PFSK-1 (cell line): ENCODE results near the gene CEP135. TPM values are rescaled to one million over a fixed set of nuclear protein-coding genes. Genes with fewer than 3 reads are reported as not detected.

Experiments used
- FOXP2 ChIP-seq: optimal IDR thresholded peaks from 2 replicates; pipeline ENCODE3; 2011; ENCODE audit warnings: borderline replicate concordance, control low read depth, inconsistent platforms; ENCODE audit not compliant: insufficient read depth; ENCODE audit errors: extremely low read length, extremely low read depth
- POLR2AphosphoS5 ChIP-seq: IDR thresholded peaks from 2 replicates; pipeline ENCODE4 v1.6.1; 2012; ENCODE audit warnings: low read depth, mild to moderate bottlenecking, control low read depth, low read length, moderate library complexity
- REST ChIP-seq, 2 experiments: IDR thresholded peaks; 2 replicates each; pipeline versions ENCODE4 v1.6.1 to v1.8.0; 2011 to 2012; ENCODE audit warnings: low read depth in 2 of 2, low read length in 2 of 2, control low read depth in 1 of 2, inconsistent platforms in 1 of 2, mild to moderate bottlenecking in 1 of 2, moderate library complexity in 1 of 2; ENCODE audit not compliant: insufficient read depth in 1 of 2
- SIN3A ChIP-seq: IDR thresholded peaks from 2 replicates; pipeline ENCODE4 v1.6.1; 2012; ENCODE audit warnings: mild to moderate bottlenecking, low read length, moderate library complexity, borderline replicate concordance; ENCODE audit not compliant: insufficient read depth
- TAF1 ChIP-seq: IDR thresholded peaks from 2 replicates; pipeline ENCODE4 v1.6.1; 2012; ENCODE audit warnings: low read length, control low read depth, borderline replicate concordance; ENCODE audit not compliant: insufficient read depth
- polyA plus RNA-seq: library from polyadenylated mRNA; unstranded; fragments of >200 nt; gene quantifications from one replicate; pipeline ENCODE4 v1.2.1, GENCODE V29; 2012; ENCODE audit warnings: low read depth, missing spikeins; ENCODE audit not compliant: insufficient read length

Gene CEP135, protein sequence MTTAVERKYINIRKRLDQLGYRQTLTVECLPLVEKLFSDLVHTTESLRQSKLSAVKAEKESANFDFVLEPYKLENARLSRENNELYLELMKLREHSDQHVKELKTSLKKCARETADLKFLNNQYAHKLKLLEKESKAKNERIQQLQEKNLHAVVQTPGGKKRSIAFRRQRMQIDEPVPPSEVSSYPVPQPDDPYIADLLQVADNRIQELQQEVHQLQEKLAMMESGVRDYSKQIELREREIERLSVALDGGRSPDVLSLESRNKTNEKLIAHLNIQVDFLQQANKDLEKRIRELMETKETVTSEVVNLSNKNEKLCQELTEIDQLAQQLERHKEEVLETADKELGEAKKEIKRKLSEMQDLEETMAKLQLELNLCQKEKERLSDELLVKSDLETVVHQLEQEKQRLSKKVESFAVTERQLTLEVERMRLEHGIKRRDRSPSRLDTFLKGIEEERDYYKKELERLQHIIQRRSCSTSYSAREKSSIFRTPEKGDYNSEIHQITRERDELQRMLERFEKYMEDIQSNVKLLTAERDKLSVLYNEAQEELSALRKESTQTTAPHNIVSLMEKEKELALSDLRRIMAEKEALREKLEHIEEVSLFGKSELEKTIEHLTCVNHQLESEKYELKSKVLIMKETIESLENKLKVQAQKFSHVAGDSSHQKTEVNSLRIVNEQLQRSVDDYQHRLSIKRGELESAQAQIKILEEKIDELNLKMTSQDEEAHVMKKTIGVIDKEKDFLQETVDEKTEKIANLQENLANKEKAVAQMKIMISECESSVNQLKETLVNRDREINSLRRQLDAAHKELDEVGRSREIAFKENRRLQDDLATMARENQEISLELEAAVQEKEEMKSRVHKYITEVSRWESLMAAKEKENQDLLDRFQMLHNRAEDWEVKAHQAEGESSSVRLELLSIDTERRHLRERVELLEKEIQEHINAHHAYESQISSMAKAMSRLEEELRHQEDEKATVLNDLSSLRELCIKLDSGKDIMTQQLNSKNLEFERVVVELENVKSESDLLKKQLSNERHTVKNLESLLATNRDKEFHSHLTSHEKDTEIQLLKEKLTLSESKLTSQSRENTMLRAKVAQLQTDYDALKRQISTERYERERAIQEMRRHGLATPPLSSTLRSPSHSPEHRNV
- polyA plus RNA-seq, result 1.5 TPM

DNA sequence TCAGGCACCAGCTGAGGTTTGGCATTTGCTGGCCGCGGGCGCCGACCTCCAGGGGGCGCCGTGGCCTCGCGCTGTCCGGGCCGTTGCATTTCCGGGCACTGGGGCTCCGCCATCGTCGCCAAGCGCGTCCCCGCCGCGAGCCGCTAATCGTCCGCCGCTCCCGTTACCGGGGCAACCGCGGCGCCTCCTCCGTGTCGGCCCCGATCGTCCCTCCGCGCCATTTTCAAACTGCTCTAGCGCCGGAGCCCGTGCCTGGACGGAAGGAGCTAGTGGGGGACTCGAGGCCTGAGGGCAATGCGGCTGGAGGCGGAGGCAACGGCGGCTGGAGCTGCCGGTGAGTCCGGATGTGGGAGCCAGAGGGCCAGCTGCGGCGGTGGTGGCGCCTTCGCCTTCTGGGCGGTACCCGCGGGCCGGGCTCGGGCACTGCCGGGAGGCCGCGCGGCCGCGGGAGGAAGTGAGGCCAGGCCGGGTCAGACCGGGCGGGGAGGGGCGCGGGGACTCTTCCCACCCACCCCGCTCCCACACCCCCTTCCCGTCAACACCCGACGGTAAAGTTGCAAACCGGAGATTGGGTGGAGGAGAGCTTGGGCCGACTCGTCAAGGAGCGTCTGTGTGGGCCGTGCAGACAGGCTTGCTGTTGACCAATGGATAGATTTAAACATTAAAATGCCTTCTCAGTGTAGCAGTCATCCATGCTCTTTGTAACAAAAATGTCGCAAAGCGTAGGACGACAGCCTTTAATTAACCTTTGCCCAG, at the start of gene CEP135:
CEP135 (plus strand) TSS at position 220 of the 756 bp plus-strand sequence. CDS start 3,186 bp downstream, outside the sequence.
- no peak for TF ChIP-seq SIN3A
- peak; percentile 80 for TF ChIP-seq POLR2AphosphoS5
- peak; percentile 96 for TF ChIP-seq FOXP2
- TF ChIP-seq TAF1, result no peak
- no peak for TF ChIP-seq REST (IDR thresholded peaks at IDR 0.05; ENCODE audit: insufficient read depth in 1 of 2, low read depth in 2 of 2, low read length in 2 of 2)

- TF ChIP-seq REST (IDR thresholded peaks at IDR 0.05; ENCODE audit: insufficient read depth in 1 of 2, low read depth in 2 of 2, low read length in 2 of 2) (no peak), POLR2AphosphoS5 (no peak), FOXP2 (no peak), SIN3A (no peak), TAF1 (no peak)
Measured at GRCh38 chr4:55902677-55903076, 46.1 kb upstream of the CEP135 start.

- TF ChIP-seq FOXP2 (no peak), TAF1 (no peak), POLR2AphosphoS5 (no peak), REST (IDR thresholded peaks at IDR 0.05; ENCODE audit: insufficient read depth in 1 of 2, low read depth in 2 of 2, low read length in 2 of 2) (no peak), SIN3A (no peak)
Measured at GRCh38 chr4:55903577-55903976, 45.2 kb upstream of the CEP135 start.

DNA sequence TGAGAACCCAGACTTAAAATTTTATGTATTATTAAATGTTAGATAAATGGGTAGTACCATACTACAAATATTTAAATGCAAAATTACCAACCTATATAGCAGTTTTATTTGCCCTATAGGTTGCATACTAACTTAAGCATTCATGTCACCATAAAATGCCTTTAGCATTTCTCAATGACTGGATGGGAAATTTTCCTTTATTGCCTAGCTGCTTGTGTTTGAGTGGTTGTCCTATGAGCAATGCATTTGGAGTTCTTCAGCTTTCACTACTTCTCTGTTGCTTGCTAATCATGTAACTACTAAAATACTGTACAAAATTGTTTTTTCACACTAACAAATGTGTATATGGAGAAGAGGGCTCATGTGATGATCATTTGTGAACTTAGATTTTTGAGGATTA, 44.2 kb upstream of the CEP135 start:
- TF ChIP-seq POLR2AphosphoS5, result no peak
- no peak for TF ChIP-seq TAF1
- TF ChIP-seq FOXP2, result no peak
- TF ChIP-seq SIN3A, result no peak
- TF ChIP-seq REST (IDR thresholded peaks at IDR 0.05; ENCODE audit: insufficient read depth in 1 of 2, low read depth in 2 of 2, low read length in 2 of 2), result no peak
